H1 (cell line): Measurements from ENCODE around the gene ERP44. TPM values are rescaled to one million over a fixed set of nuclear protein-coding genes. Genes with fewer than 3 reads are reported as not detected.

ENCODE experiments used
- CTCF ChIA-PET: fragments of 300-600 bp; sonication (Branson Sonifier 250); formaldehyde crosslinking; loops from one replicate; lab custom pipeline; 2021; ENCODE audit not compliant: partially characterized antibody; lab: Charles Lee
- POLR2A ChIA-PET: fragments of 300-600 bp; sonication (Branson Sonifier 250); formaldehyde crosslinking; loops from one replicate; lab custom pipeline; 2021; ENCODE audit warnings: inconsistent platforms; ENCODE audit not compliant: partially characterized antibody; lab: Charles Lee
- DNase-seq, 2 experiments: peaks; one replicate each; pipeline versions ENCODE4 v3.0.0 to v3.0.0-alpha.2; 2010 to 2022; ENCODE audit warnings: low spot score in 2 of 2, low read depth in 1 of 2, mixed read lengths in 1 of 2
- FAIRE-seq: peaks from 2 replicates; lab custom pipeline; 2011; peaks lifted over from hg19 to GRCh38; lab: Jason Lieb, UNC
- H2AFZ ChIP-seq: 2 replicates; pipeline ENCODE4 v1.8.1; 2012; ENCODE audit warnings: low read length, inconsistent platforms
- H2AK5ac ChIP-seq: 2 replicates; pipeline ENCODE4 v1.6.1; 2013; ENCODE audit warnings: low read depth, low read length
- H2BK120ac ChIP-seq: replicated peaks from 2 replicates; pipeline ENCODE3; 2013; ENCODE audit warnings: low read depth, low read length, inconsistent platforms
- H2BK12ac ChIP-seq: 2 replicates; pipeline ENCODE4 v1.6.1; 2013; ENCODE audit warnings: low read depth, low read length
- H2BK15ac ChIP-seq: 2 replicates; pipeline ENCODE4 v1.6.1; 2013; ENCODE audit warnings: low read length
- H2BK20ac ChIP-seq: 2 replicates; pipeline ENCODE4 v1.6.1; 2013; ENCODE audit warnings: low read length
- H2BK5ac ChIP-seq: 2 replicates; pipeline ENCODE4 v1.6.1; 2013; ENCODE audit warnings: low read depth, low read length
- H3K14ac ChIP-seq: 2 replicates; pipeline ENCODE4 v1.6.1; 2013; ENCODE audit warnings: inconsistent platforms; ENCODE audit not compliant: insufficient read length
- H3K18ac ChIP-seq: 2 replicates; pipeline ENCODE4 v1.6.1; 2013; ENCODE audit warnings: low read length; ENCODE audit errors: extremely low read depth
- H3K23ac ChIP-seq: 2 replicates; pipeline ENCODE4 v1.6.1; 2013; ENCODE audit warnings: inconsistent platforms; ENCODE audit not compliant: insufficient read length
- H3K23me2 ChIP-seq: 2 replicates; pipeline ENCODE4 v1.6.1; 2013; ENCODE audit warnings: low read depth, low read length
- H3K27ac ChIP-seq: 2 replicates; pipeline ENCODE4 v1.6.1; 2011; ENCODE audit warnings: low read depth, low read length, inconsistent platforms
- H3K27me3 ChIP-seq, 4 experiments: replicated peaks in 1 of 4; 1 replicate in 1 of 4; 2 replicates in 3 of 4; pipeline versions ENCODE4 v1.6.1 to v1.8.1; 2011 to 2013; ENCODE audit warnings: low read length in 3 of 4, mild to moderate bottlenecking in 3 of 4, inconsistent platforms in 2 of 4, mixed read lengths in 2 of 4, moderate library complexity in 1 of 4; ENCODE audit not compliant: control insufficient read depth in 3 of 4, insufficient read depth in 3 of 4; ENCODE audit errors: extremely low read depth in 1 of 4
- H3K36me3 ChIP-seq, 4 experiments: 2 replicates each; pipeline versions ENCODE4 v1.6.1 to v1.8.1; 2011 to 2013; ENCODE audit warnings: mild to moderate bottlenecking in 4 of 4, low read length in 3 of 4, moderate library complexity in 2 of 4, control low read depth in 1 of 4, inconsistent platforms in 1 of 4; ENCODE audit not compliant: insufficient read depth in 4 of 4, control insufficient read depth in 2 of 4
- H3K4ac ChIP-seq: replicated peaks from 2 replicates; pipeline ENCODE3; 2013; ENCODE audit warnings: low read length, low read depth, mixed read lengths, inconsistent platforms; ENCODE audit not compliant: insufficient read length
- H3K4me1 ChIP-seq, 4 experiments: replicated peaks in 1 of 4; 1 replicate in 1 of 4; 2 replicates in 3 of 4; pipeline versions ENCODE4 v1.6.1 to v1.8.1; 2011 to 2013; ENCODE audit warnings: low read length in 3 of 4, inconsistent platforms in 2 of 4, mixed read lengths in 1 of 4; ENCODE audit not compliant: insufficient read depth in 4 of 4, control insufficient read depth in 3 of 4
- H3K4me2 ChIP-seq, 2 experiments: 2 replicates each; pipeline versions ENCODE4 v1.6.1 to v1.8.1; 2011 to 2013; ENCODE audit warnings: low read depth in 2 of 2, low read length in 2 of 2, control low read depth in 1 of 2, inconsistent platforms in 1 of 2, mild to moderate bottlenecking in 1 of 2; ENCODE audit not compliant: insufficient read depth in 1 of 2
- H3K4me3 ChIP-seq, 4 experiments: fragments of 200-600, 300-600 bp in 1 of 4; sonication (generic), shearing (Covaris generic), sonication (Bioruptor Twin) in 1 of 4; 2 replicates each; pipeline versions ENCODE4 v1.5.1 to v1.8.1; 2011 to 2016; ENCODE audit warnings: low read length in 4 of 4, low read depth in 3 of 4, control low read depth in 2 of 4, inconsistent platforms in 2 of 4, mild to moderate bottlenecking in 2 of 4, mixed read lengths in 1 of 4, moderate library complexity in 1 of 4; ENCODE audit not compliant: insufficient read depth in 2 of 4; ENCODE audit errors: extremely low read depth in 1 of 4
- H3K56ac ChIP-seq: replicated peaks from 2 replicates; pipeline ENCODE3; 2013; ENCODE audit warnings: low read depth, mild to moderate bottlenecking, mixed read lengths, low read length, inconsistent platforms; ENCODE audit not compliant: insufficient read length
- H3K79me1 ChIP-seq: 2 replicates; pipeline ENCODE4 v1.6.1; 2013; ENCODE audit warnings: low read depth, low read length, control low read depth
- H3K79me2 ChIP-seq, 2 experiments: 2 replicates each; pipeline versions ENCODE4 v1.6.1 to v1.8.1; 2012 to 2013; ENCODE audit warnings: low read length in 2 of 2, mild to moderate bottlenecking in 2 of 2, inconsistent platforms in 1 of 2; ENCODE audit not compliant: insufficient read depth in 2 of 2, control insufficient read depth in 1 of 2
- H3K9ac ChIP-seq, 4 experiments: replicated peaks in 1 of 4; 1 replicate in 1 of 4; 2 replicates in 3 of 4; pipeline versions ENCODE4 v1.6.1 to v1.8.1; 2011 to 2013; ENCODE audit warnings: low read depth in 3 of 4, low read length in 3 of 4, control low read depth in 2 of 4, mild to moderate bottlenecking in 2 of 4, moderate library complexity in 2 of 4, inconsistent platforms in 1 of 4; ENCODE audit errors: extremely low read depth in 1 of 4
- H3K9me3 ChIP-seq, 2 experiments: 2 replicates each; pipeline versions ENCODE4 v1.6.1 to v1.8.1; 2012 to 2013; ENCODE audit warnings: mild to moderate bottlenecking in 2 of 2, moderate library complexity in 2 of 2, control low read depth in 1 of 2, inconsistent platforms in 1 of 2, low read depth in 1 of 2, low read length in 1 of 2, mixed read lengths in 1 of 2; ENCODE audit not compliant: insufficient read depth in 2 of 2
- H4K20me1 ChIP-seq, 2 experiments: replicated peaks in 1 of 2; 2 replicates each; pipeline versions ENCODE3 to v1.8.1; 2011 to 2013; ENCODE audit warnings: inconsistent platforms in 2 of 2, low read length in 2 of 2, mild to moderate bottlenecking in 1 of 2; ENCODE audit not compliant: insufficient read depth in 2 of 2, control insufficient read depth in 1 of 2
- H4K5ac ChIP-seq: 2 replicates; pipeline ENCODE4 v1.6.1; 2013; ENCODE audit warnings: low read length, low read depth, mixed read lengths, inconsistent platforms; ENCODE audit not compliant: insufficient read length
- H4K8ac ChIP-seq: 2 replicates; pipeline ENCODE4 v1.8.0; 2013; ENCODE audit warnings: mild to moderate bottlenecking, moderate library complexity, low read length, inconsistent platforms; ENCODE audit not compliant: insufficient read depth; ENCODE audit errors: extremely low read depth
- H4K91ac ChIP-seq: replicated peaks from 2 replicates; pipeline ENCODE3; 2013; ENCODE audit warnings: low read length, mixed read lengths, inconsistent platforms; ENCODE audit not compliant: insufficient read length
- BACH1 ChIP-seq: IDR thresholded peaks from 2 replicates; pipeline ENCODE4 v1.6.1; 2012; ENCODE audit warnings: low read length, improper control_type of control experiment
- HDAC2 ChIP-seq, 2 experiments: fragments of 300-600 bp in 1 of 2; sonication (generic) in 1 of 2; IDR thresholded peaks; 2 replicates each; pipeline ENCODE4 v1.6.1; 2011 to 2012; ENCODE audit warnings: low read depth in 2 of 2, low read length in 2 of 2, mild to moderate bottlenecking in 2 of 2, moderate library complexity in 2 of 2, borderline replicate concordance in 1 of 2, inconsistent platforms in 1 of 2
- HDAC6 ChIP-seq: IDR thresholded peaks from one replicate; pipeline ENCODE4 v1.7.1; 2012; ENCODE audit warnings: low read depth, mild to moderate bottlenecking, inconsistent platforms, low read length, moderate library complexity
- KDM5A ChIP-seq: fragments of 200-600 bp; IDR thresholded peaks from 2 replicates; pipeline ENCODE4 v1.7.1; 2012; ENCODE audit warnings: mild to moderate bottlenecking, low read length, inconsistent platforms, mixed read lengths
- NANOG ChIP-seq: IDR thresholded peaks from 2 replicates; pipeline ENCODE4 v1.6.1; 2011; ENCODE audit warnings: low read length, low read depth, mild to moderate bottlenecking, inconsistent platforms; ENCODE audit not compliant: insufficient read depth, poor library complexity, severe bottlenecking
- NRF1 ChIP-seq: IDR thresholded peaks from 2 replicates; pipeline ENCODE4 v1.6.1; 2011; ENCODE audit warnings: mild to moderate bottlenecking, low read depth, low read length, improper control_type of control experiment
- PHF8 ChIP-seq: fragments of 200-600 bp; sonication (generic); conservative IDR thresholded peaks from 2 replicates; pipeline ENCODE4 v1.7.1; 2012; ENCODE audit warnings: low read depth, mild to moderate bottlenecking, inconsistent platforms, low read length, moderate library complexity
- SAP30 ChIP-seq: fragments of 300-600 bp; sonication (generic); IDR thresholded peaks from 2 replicates; pipeline ENCODE4 v1.7.1; 2012; ENCODE audit warnings: low read length, moderate library complexity, mild to moderate bottlenecking, inconsistent platforms; ENCODE audit not compliant: insufficient read depth, insufficient replicate concordance
- SIX5 ChIP-seq: IDR thresholded peaks from 2 replicates; pipeline ENCODE4 v1.6.1; 2011; ENCODE audit warnings: mild to moderate bottlenecking, low read depth, low read length
- TEAD4 ChIP-seq: IDR thresholded peaks from 2 replicates; pipeline ENCODE4 v1.6.1; 2012; ENCODE audit warnings: low read depth, low read length, inconsistent platforms, mixed read lengths
- WGBS, 2 experiments: shearing (Covaris generic) in 1 of 2; methylation state at CpG; one replicate each; pipeline versions ENCODE4 v1.1.6 to v1.1.7; 2013 to 2015; ENCODE audit warnings: low lambda C conversion rate in 2 of 2, mixed read lengths in 2 of 2, inconsistent platforms in 1 of 2, low coverage in 1 of 2, missing lambda C conversion rate in 1 of 2; ENCODE audit not compliant: insufficient replicate concordance in 2 of 2, insufficient coverage in 1 of 2, insufficient read length in 1 of 2; ENCODE audit errors: extremely low coverage in 1 of 2, missing lambda C conversion rate in 1 of 2; 5-methylcytosine and 5-hydroxymethylcytosine counted together
- polyA plus RNA-seq, 7 experiments: library from polyadenylated mRNA; depleted of rRNA in 3 of 7; stranded (reverse) in 5 of 7; unstranded in 2 of 7; fragments of >200 nt in 5 of 7; fragments of 200-250 nt in 2 of 7; gene quantifications; 1 replicate in 5 of 7; 2 replicates in 1 of 7; 4 replicates in 1 of 7; pipeline versions ENCODE4 v1.2.1 to v1.2.3, GENCODE V29; 2011 to 2013; ENCODE audit warnings: missing spikeins in 2 of 7, mixed read lengths in 2 of 7
- total RNA-seq: library from RNA; stranded (reverse); fragmentation: NEBNext Ultra II Directional; extraction: Animal tissue kit (Norgen Biotek cat#: 25700); gene quantifications from 2 replicates; pipeline ENCODE4 v1.2.1, GENCODE V29; 2021
- TF ChIP-seq, protein P1 (sequence below), 3 experiments: IDR thresholded peaks; 1 replicate in 2 of 3; 2 replicates in 1 of 3; pipeline versions ENCODE4 v1.5.1 to v1.6.1; 2011; ENCODE audit warnings: low read length in 3 of 3, mild to moderate bottlenecking in 3 of 3, inconsistent platforms in 2 of 3, low read depth in 1 of 3, moderate library complexity in 1 of 3; ENCODE audit not compliant: insufficient read depth in 1 of 3; ENCODE audit errors: control extremely low read depth in 1 of 3

Gene ERP44
- total and polyA plus RNA-seq, 2 of the 8 experiments (the other 6 are each of a cell fraction or from before 2014, with no cell fraction given) = 5.7 to 15.6 TPM

DNA sequence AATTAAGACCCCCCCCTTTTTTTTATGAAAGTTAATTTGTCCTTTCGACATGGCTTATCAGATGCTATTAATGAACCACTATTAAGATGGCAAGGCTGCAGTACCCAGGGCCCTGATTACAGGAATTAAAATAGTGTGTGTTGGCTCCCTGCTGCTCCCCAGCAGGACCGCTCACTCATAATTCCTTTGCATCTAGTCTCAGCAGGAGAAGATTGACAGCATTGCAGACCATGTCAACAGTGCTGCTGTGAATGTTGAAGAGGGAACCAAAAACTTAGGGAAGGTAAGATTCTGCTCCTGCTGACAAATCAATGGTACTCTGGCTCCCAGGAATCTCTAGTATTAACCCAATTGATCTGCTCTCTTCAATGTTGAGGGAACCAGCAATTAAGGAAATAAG lies 131.3 kb downstream of the ERP44 start:
- FAIRE-seq (no peak), DNase-seq (no peak)
- no peaks in the 10 kb centered on the region for H3K23me2 ChIP-seq
- H2BK5ac ChIP-seq = no peak overlapping the region
- no peak overlapping the region for H3K56ac ChIP-seq
- H2BK20ac ChIP-seq = no peak overlapping the region
- no peak overlapping the region for H2BK120ac ChIP-seq
- no peak overlapping the region for H2AK5ac ChIP-seq
- H2BK15ac ChIP-seq = no peak overlapping the region
- no peak overlapping the region for H3K4me3 ChIP-seq
- H3K18ac ChIP-seq = no peak overlapping the region
- no peak overlapping the region for H3K14ac ChIP-seq
- no peaks in the 10 kb centered on the region for H3K36me3 ChIP-seq
- H4K20me1 ChIP-seq = no peaks in the 10 kb centered on the region
- H4K8ac ChIP-seq = no peak overlapping the region
- no peak overlapping the region for H2AFZ ChIP-seq
- POLR2A ChIA-PET = no interaction called here
- CTCF ChIA-PET = interaction anchor here (0.5 to 1.4 kb wide), 5 partner anchors 20 to 1344 kb away, joined by 3 read pairs; no protein-coding TSS in a partner anchor
- no peak overlapping the region for H2BK12ac ChIP-seq
- peaks cover 0 to 9% (median 7%) of the 10 kb centered on the region in 4 experiments; a peak in 4 of 7 replicates for H3K4me1 ChIP-seq
- 72% methylated on average over 2 of the region's 2 CpGs; no CpG with 5 or more reads in 1 of the 2 experiments for WGBS, 2 experiments
- no peak overlapping the region for H3K4ac ChIP-seq
- H3K27ac ChIP-seq = no peak overlapping the region
- H3K9me3 ChIP-seq = no peaks in the 10 kb centered on the region
- no peak overlapping the region for H3K23ac ChIP-seq
- H3K27me3 ChIP-seq = no peaks in the 10 kb centered on the region
- no peak overlapping the region for H4K5ac ChIP-seq
- H3K79me1 ChIP-seq = no peaks in the 10 kb centered on the region
- no peak overlapping the region for H3K4me2 ChIP-seq
- no peaks in the 10 kb centered on the region for H3K79me2 ChIP-seq
- no peak overlapping the region for H3K9ac ChIP-seq
- H4K91ac ChIP-seq = no peak overlapping the region
- TF ChIP-seq PHF8 (no peak), HDAC6 (no peak), SIX5 (no peak), TEAD4 (0 out of 2 replicates have a peak, but pooled peaks have one; percentile 37), HDAC2 (IDR thresholded peaks at IDR 0.05; ENCODE audit: borderline replicate concordance in 1 of 2, low read depth in 2 of 2, low read length in 2 of 2) (0 out of 4 replicates have a peak, but pooled peaks of 1 of the 2 experiments have one; percentile 14), BACH1 (no peak), NANOG (peak; percentile 71), SAP30 (no peak), NRF1 (no peak), KDM5A (no peak)
- TF ChIP-seq, protein P1, sequence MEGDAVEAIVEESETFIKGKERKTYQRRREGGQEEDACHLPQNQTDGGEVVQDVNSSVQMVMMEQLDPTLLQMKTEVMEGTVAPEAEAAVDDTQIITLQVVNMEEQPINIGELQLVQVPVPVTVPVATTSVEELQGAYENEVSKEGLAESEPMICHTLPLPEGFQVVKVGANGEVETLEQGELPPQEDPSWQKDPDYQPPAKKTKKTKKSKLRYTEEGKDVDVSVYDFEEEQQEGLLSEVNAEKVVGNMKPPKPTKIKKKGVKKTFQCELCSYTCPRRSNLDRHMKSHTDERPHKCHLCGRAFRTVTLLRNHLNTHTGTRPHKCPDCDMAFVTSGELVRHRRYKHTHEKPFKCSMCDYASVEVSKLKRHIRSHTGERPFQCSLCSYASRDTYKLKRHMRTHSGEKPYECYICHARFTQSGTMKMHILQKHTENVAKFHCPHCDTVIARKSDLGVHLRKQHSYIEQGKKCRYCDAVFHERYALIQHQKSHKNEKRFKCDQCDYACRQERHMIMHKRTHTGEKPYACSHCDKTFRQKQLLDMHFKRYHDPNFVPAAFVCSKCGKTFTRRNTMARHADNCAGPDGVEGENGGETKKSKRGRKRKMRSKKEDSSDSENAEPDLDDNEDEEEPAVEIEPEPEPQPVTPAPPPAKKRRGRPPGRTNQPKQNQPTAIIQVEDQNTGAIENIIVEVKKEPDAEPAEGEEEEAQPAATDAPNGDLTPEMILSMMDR (IDR thresholded peaks at IDR 0.05; ENCODE audit: control extremely low read depth in 1 of 3, insufficient read depth in 1 of 3, low read depth in 1 of 3, low read length in 3 of 3) = no peak
